GM18861 (cell line): Measurements from ENCODE around the gene RAB26.

Experiments
- ATAC-seq: cut with Tn5 transposase; IDR thresholded peaks from one replicate; pipeline ENCODE4 v1.9.1; 2021; ENCODE audit not compliant: unreplicated experiment

RAB26 gene

GRCh38 chr16:2159175-2159838 is 10.9 kb downstream of the RAB26 start:
- no peak for ATAC-seq

GRCh38 chr16:2160915-2161551 is 12.6 kb downstream of the RAB26 start:
- no peak for ATAC-seq

GRCh38 chr16:2161911-2162310 is 13.5 kb downstream of the RAB26 start:
- no peak for ATAC-seq

GRCh38 chr16:2162676-2163118 is 14.3 kb downstream of the RAB26 start:
- no peak for ATAC-seq

- ATAC-seq, result no peak
These were observed 14.9 kb downstream of the RAB26 start for GRCh38 chr16:2163211-2163881.

- ATAC-seq, result no peak
These were observed 17.4 kb downstream of the RAB26 start for GRCh38 chr16:2165861-2166260.

- no peak for ATAC-seq
These were observed 18.0 kb downstream of the RAB26 start for GRCh38 chr16:2166263-2167067.

GRCh38 chr16:2167068-2167638 is 18.7 kb downstream of the RAB26 start:
- no peak for ATAC-seq

GRCh38 chr16:2170080-2170479 is 21.7 kb downstream of the RAB26 start:
- ATAC-seq, result no peak

GRCh38 chr16:2170587-2171435 is 22.4 kb downstream of the RAB26 start:
- ATAC-seq, result no peak

GRCh38 chr16:2171601-2172178 is 23.3 kb downstream of the RAB26 start:
- ATAC-seq, result no peak

GRCh38 chr16:2172688-2173335 is 24.4 kb downstream of the RAB26 start:
- no peak for ATAC-seq

- ATAC-seq, result no peak
These were observed 24.9 kb downstream of the RAB26 start for GRCh38 chr16:2173366-2173765.

GRCh38 chr16:2173916-2174315 is 25.5 kb downstream of the RAB26 start:
- ATAC-seq, result no peak

GRCh38 chr16:2174396-2175131 is 26.1 kb downstream of the RAB26 start:
- ATAC-seq, result no peak

- no peak for ATAC-seq
These were observed 27.0 kb downstream of the RAB26 start for GRCh38 chr16:2175454-2175853.

- ATAC-seq, result no peak
These were observed 27.6 kb downstream of the RAB26 start for GRCh38 chr16:2176047-2176446.

GRCh38 chr16:2177101-2177500 is 28.7 kb downstream of the RAB26 start:
- ATAC-seq, result no peak

GRCh38 chr16:2177561-2177960 is 29.1 kb downstream of the RAB26 start:
- ATAC-seq, result no peak
